Stimulated activated CD8-positive, alpha-beta memory T cell treated with anti-CD3 and anti-CD28 coated beads, Interleukin-15, amount 100 ng/mL, for 24 hours (primary cell): Measurements from ENCODE around the gene HES1.

Experiments
- DNase-seq: peaks from one replicate; pipeline ENCODE4 v3.0.0-alpha.2; 2020; ENCODE audit warnings: low read depth

The HES1 gene

DNA sequence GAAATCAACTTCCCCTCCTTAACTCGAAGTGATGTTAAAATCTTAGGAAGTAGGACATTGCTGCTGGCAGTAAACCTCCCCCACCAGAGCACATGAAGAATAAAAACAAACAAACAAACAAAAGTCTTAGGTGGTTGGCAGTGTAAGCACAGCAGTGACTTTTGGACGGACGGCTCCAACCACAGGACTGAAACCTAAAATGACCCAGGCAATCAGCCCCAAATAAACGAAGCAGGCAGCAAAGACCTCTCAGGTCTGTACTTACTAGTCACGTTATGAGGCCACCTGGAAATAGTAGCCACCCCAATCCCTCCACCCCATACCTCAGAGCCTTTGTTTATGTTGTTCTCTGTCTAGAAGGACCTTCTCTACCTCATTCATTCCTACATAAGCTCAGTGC is 33.5 kb upstream of the HES1 start:
- no peak for DNase-seq

GRCh38 chr3:194103505-194103904 is 32.4 kb upstream of the HES1 start:
- DNase-seq, result no peak

GRCh38 chr3:194103983-194104751 is 31.8 kb upstream of the HES1 start:
- no peak for DNase-seq

- no peak for DNase-seq
Measured at GRCh38 chr3:194105292-194105691, 30.7 kb upstream of the HES1 start.

DNA sequence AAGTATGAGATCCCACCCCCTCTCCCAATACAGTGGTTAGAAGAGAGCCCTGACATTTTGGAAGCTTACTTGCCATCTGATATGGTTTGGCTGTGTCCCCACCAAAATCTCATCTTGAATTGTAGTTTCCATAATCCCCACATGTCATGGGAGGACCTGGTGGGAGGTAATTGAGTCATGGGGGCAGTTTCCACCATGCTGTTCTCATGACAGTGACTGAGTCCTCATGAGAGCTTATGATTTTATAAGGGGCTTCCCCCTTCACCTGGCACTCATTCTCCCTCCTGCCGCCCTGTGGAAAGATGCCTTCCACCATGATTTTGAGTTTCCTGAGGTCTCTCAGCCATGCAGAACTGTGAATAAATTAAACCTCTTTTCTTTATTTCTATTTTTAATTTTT is 28.8 kb upstream of the HES1 start:
- no peak for DNase-seq

DNA sequence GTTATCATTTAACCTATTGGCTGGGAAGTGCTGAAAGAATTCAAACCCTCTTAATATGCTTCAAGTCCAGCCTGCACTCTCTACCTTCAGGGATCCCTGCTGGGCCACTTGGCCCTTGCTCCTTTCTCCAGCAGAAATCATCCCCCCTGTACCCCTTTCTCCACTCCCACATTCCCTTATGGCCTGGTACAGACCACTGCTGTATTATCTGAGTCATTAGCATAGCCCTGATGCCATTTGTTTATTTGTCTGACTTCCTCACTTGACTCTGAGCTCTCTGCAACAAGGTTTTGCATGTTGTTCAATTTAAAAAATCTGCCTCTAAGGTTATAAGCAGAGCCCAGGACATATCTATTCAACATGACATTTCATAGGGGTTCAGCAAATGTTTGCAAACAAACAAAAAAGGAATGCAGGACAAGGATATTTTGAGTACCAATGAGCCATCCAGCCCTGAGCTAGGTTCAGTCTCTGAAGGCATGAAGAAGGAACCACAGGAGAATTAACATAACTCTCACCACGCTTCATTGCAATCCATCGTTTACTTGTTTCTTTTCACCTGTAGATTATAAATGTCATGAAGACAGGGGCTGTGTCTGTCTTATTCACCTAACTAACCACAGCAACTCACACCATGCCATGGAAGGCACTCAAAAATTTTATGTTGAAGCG is 26.6 kb upstream of the HES1 start:
- no peak for DNase-seq

DNA sequence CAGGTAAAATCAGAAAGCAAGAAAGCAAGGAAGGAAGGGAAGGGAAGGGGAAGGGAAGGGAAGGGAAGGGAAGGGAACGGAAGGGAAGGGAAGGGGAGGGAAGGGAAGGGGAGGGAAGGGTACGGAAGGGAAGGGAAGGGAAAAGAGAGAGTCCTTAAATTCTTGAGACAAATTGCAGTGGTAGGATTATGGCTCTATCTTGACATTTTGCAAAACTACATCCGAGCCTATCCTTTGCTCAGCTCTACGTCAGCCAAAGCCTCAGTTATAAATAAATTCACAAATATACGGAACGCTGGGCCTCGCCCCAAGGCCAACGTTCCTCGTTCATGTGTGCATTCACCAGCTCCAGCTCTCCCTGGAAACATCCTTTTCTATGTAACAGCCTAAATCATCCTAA is 25.5 kb upstream of the HES1 start:
- no peak for DNase-seq

- DNase-seq, result no peak
Measured at GRCh38 chr3:194111336-194111735, 24.6 kb upstream of the HES1 start.

DNA sequence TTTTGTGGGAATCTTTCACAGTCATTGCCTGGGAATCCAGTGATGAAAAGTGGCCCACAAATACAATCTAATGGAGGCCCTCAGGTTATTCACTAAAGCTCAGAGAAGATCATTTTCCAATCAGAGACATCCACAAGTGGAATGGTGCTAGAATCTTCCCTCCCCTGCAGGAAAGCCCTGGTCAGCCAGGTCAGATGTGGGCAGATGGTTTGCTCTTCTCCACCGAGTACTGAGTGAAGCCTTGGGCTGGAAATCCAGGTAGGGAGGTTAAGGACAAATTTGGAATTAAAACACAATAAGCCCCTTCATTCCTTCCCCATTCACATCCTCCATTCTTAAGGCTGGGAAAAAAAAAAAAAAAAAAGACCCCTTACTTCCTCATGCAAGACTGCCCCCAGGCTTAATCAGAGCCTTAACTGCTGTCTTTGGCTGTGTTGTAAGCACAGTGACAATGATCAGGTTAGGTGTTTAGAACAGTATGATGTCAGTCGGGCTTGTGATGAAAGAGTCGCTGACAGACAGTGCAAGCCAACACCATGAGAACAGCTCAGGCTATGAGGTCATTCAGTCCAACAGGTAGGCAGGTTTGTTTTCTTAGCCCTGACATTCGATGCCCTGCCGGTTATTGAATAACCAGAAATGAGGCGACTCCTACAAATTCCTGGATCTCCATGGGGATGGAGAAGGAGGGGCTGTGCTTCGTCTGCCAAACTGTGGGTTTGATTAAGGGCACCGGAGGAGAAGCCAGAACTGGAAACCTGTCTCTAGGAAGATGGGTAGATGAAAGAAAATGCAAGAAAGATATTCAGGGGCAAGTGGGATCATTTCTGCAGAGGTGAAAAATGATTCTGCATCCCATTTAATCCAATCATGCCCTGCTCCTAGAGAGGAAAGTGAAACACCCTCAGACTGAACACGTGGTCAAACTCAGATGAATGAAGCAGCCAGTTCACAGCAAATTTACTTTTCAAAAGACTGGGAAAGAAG is 23.5 kb upstream of the HES1 start:
- no peak for DNase-seq

DNA sequence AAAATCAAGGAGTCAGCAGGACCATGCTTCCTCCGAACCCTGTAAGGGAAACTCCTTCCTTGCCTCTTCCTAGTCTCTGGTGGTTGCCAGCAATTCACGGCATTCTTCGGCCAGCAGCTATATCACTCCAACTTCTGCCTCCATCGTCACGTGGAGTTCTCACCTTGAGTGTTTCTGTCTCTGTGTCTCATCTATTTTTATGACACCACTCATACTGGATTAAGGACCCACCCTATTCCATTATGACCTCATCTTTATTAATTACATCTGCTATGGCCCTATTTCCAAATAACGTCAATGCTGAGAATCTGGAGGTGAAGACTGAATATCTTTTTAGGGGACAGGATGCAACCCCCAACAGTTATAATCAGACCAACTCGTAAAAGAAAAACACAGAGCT is 21.8 kb upstream of the HES1 start:
- no peak for DNase-seq

- DNase-seq, result no peak
Measured at GRCh38 chr3:194117104-194117845, 18.7 kb upstream of the HES1 start.

DNA sequence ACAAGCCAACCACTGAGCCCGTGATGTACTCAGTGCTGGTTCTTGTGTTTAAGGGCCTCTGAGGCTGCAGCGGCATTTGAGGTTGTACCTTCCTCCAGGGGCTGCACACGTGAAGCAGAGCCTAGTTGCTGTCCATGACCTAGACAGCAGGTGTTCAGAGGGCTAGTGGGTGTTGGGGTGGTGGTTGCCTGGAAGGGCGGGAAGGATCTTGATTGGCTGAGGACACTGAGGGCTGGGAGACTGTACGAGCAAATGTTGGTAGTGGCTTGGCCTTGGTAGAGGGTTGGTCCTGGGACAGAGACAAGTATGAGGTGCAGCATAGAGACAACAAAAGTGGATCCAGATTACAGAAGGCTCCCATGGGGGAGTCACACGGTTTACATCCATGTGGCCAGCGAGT is 17.0 kb upstream of the HES1 start:
- DNase-seq, result no peak

DNA sequence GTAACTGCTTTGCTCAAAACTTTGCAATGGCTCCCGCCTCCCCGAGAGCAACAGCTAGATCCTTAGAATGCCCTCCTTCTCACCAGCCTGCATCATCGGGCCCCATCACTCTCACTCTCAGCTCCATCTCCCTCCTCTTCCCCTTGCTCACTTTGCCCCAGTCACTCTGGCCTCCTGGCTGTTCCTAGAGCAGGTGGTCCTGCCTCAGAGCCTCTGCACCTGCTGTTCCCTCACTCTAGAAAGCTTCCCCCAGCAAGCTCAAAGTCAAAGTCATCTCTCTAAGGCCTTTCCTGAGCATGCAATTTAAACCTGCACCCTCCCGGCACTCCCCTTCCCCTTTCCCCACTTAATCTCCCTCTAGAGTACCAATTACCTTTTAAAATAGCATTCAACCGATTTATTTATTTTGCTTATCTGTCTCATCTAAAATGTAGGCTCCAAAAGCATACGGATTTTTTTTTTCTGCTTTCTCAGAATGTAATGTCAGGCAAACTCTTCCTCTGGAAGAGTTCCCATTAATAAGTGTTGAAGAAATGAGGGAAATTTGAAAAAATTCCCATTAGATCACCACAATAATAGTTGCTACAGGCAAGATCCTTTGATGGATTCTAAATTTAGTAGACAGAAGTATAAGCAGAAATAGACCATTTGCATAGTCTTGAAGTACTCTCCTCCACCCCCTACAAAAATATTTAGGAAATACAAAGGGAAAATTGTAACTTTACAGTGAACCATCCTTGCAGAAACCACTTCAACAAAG is 15.9 kb upstream of the HES1 start:
- no peak for DNase-seq

- DNase-seq, result no peak
Measured at GRCh38 chr3:194120789-194121770, 14.9 kb upstream of the HES1 start.

- no peak for DNase-seq
Measured at GRCh38 chr3:194121891-194122631, 13.9 kb upstream of the HES1 start.

- no peak for DNase-seq
Measured at GRCh38 chr3:194123726-194124125, 12.2 kb upstream of the HES1 start.

DNA sequence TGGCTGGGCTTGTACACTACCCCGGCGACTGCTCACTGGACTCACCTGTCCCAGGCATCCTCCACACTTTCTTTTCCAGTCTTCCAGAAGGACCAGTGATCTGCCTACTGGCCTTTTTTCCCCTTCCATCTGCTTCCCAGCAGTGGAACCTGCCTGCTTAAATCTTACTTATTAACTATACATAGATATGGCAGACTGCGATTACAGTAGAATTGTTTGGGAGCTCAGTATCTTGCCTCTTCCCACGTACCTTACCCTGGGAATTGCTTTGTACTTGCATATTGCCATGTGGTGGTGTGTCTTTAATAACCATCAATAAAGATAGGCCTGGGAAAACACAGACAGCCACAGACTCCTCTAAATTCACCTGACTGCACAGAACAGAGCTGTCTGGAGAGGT is 11.8 kb upstream of the HES1 start:
- DNase-seq, result no peak

DNA sequence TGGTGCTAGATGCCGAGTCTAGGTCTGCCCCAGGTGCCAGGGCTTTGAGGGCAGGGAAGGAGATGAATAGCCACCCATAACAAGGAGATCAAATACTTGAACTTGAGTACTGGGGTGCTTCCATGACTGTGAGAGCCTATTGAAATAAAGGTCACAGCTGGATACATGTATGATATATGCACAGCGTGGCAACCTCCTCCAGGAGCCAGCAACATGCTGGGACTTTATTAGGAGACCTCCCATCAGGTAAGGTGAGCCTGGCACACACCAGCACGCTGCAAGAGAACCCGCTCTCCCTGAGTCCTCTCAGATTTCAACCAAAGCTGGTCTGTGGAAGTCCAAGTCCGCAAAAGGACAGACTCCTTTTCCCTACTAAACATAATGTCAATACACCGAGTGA is 10.5 kb upstream of the HES1 start:
- no peak for DNase-seq

GRCh38 chr3:194126790-194127189 is 9.2 kb upstream of the HES1 start:
- DNase-seq, result no peak
